Activated naive CD4-positive, alpha-beta T cell treated with anti-CD3 and anti-CD28 coated beads, Interleukin-2, amount 50 U/mL, for 16 hours (primary cell): ENCODE data around the gene GRIP2.
"Not testable (repeated sequence)": the region's sequence is repeated elsewhere in the genome, so short reads cannot be mapped to it uniquely, and the experiment has no call there.

Source experiments
- DNase-seq: peaks from one replicate; pipeline ENCODE4 v3.0.0-alpha.2; 2020

The GRIP2 gene

GRCh38 chr3:14519406-14519805 is 20.7 kb downstream of the GRIP2 start:
- DNase-seq = no peak

- no peak for DNase-seq
Measured at GRCh38 chr3:14518893-14519292, 21.2 kb downstream of the GRIP2 start.

- no peak for DNase-seq
Measured at GRCh38 chr3:14518432-14518802, 21.7 kb downstream of the GRIP2 start.

GRCh38 chr3:14517601-14518431 is 22.3 kb downstream of the GRIP2 start:
- no peak for DNase-seq

- no peak for DNase-seq
Measured at GRCh38 chr3:14516738-14517345, 23.3 kb downstream of the GRIP2 start.

- DNase-seq = not testable (repeated sequence)
Measured at GRCh38 chr3:14515526-14515925, 24.6 kb downstream of the GRIP2 start.

- no peak for DNase-seq
Measured at GRCh38 chr3:14514323-14514720, 25.8 kb downstream of the GRIP2 start.

GRCh38 chr3:14513566-14514322 is 26.4 kb downstream of the GRIP2 start:
- DNase-seq = no peak

GRCh38 chr3:14512942-14513327 is 27.2 kb downstream of the GRIP2 start:
- DNase-seq = no peak

- no peak for DNase-seq
Measured at GRCh38 chr3:14512281-14512941, 27.7 kb downstream of the GRIP2 start.

GRCh38 chr3:14511623-14512280 is 28.4 kb downstream of the GRIP2 start:
- no peak for DNase-seq

- DNase-seq = no peak
Measured at GRCh38 chr3:14510838-14511622, 29.1 kb downstream of the GRIP2 start.

GRCh38 chr3:14509796-14510100 is 30.4 kb downstream of the GRIP2 start:
- DNase-seq = no peak

GRCh38 chr3:14508966-14509795 is 31.0 kb downstream of the GRIP2 start:
- peak; percentile 71 for DNase-seq

GRCh38 chr3:14508505-14508819 is 31.7 kb downstream of the GRIP2 start:
- no peak for DNase-seq

- DNase-seq = no peak
Measured at GRCh38 chr3:14507757-14508504, 32.2 kb downstream of the GRIP2 start.

GRCh38 chr3:14507305-14507741 is 32.8 kb downstream of the GRIP2 start:
- DNase-seq = no peak

GRCh38 chr3:14506626-14507304 is 33.4 kb downstream of the GRIP2 start:
- DNase-seq = no peak

- DNase-seq = no peak
Measured at GRCh38 chr3:14505803-14506500, 34.2 kb downstream of the GRIP2 start.
